Lung (tissue), 12 donors: ENCODE data around the gene DGKD. TPM values are rescaled to one million over a fixed set of nuclear protein-coding genes. Genes with fewer than 3 reads are reported as not detected.

Source experiments
- ATAC-seq: fragments of 200-7000 bp; cut with Tn5 transposase; one replicate; pipeline ENCODE4 v1.9.1; 2020; ENCODE audit warnings: moderate number of reproducible peaks; ENCODE audit not compliant: insufficient read depth, low FRiP score
- DNase-seq, 3 donors: peaks; one replicate each; pipeline ENCODE4 v3.0.0-alpha.2; 2013 to 2017
- H3K27ac ChIP-seq, 2 donors: one replicate each; pipeline ENCODE4 v1.5.1; 2013; ENCODE audit warnings: mild to moderate bottlenecking in 2 of 2, moderate library complexity in 2 of 2, control low read depth in 1 of 2, inconsistent platforms in 1 of 2, low read depth in 1 of 2, low read length in 1 of 2
- H3K27me3 ChIP-seq, 3 donors: one replicate each; pipeline ENCODE4 v1.5.1; 2013; ENCODE audit warnings: low read length in 2 of 3; ENCODE audit not compliant: control insufficient read depth in 3 of 3, insufficient read depth in 3 of 3
- H3K36me3 ChIP-seq, 4 donors: one replicate each; pipeline ENCODE4 v1.5.1; 2013; ENCODE audit warnings: low read length in 4 of 4, mild to moderate bottlenecking in 1 of 4, moderate library complexity in 1 of 4; ENCODE audit not compliant: control insufficient read depth in 4 of 4, insufficient read depth in 4 of 4
- H3K4me1 ChIP-seq, 5 donors: one replicate each; pipeline ENCODE4 v1.5.1; 2013; ENCODE audit warnings: low read length in 5 of 5, mild to moderate bottlenecking in 2 of 5, moderate library complexity in 1 of 5; ENCODE audit not compliant: control insufficient read depth in 5 of 5, insufficient read depth in 5 of 5
- H3K4me3 ChIP-seq: one replicate; pipeline ENCODE4 v1.5.1; 2013; ENCODE audit warnings: mild to moderate bottlenecking, control low read depth, moderate library complexity
- H3K9ac ChIP-seq, 2 donors: one replicate each; pipeline ENCODE4 v1.5.1; 2013; ENCODE audit warnings: low read length in 2 of 2, control low read depth in 1 of 2; ENCODE audit not compliant: insufficient read depth in 1 of 2
- H3K9me3 ChIP-seq, 4 donors: one replicate each; pipeline ENCODE4 v1.5.1; 2013; ENCODE audit warnings: low read length in 3 of 4, mild to moderate bottlenecking in 1 of 4, moderate library complexity in 1 of 4; ENCODE audit not compliant: control insufficient read depth in 4 of 4, insufficient read depth in 3 of 4
- CTCF ChIP-seq: IDR thresholded peaks from 2 replicates; pipeline ENCODE4 v1.5.1; 2012; ENCODE audit warnings: mild to moderate bottlenecking; ENCODE audit errors: control extremely low read depth, extremely low read depth
- WGBS, 2 donors: extraction: QIAGEN DNeasy Blood & Tissue Kit; methylation state at CpG; one replicate each; pipeline ENCODE4 v1.1.7; 2013; 5-methylcytosine and 5-hydroxymethylcytosine counted together
- polyA plus RNA-seq, 2 donors: library from polyadenylated mRNA; stranded (reverse); fragments of 200-250 nt; gene quantifications; one replicate each; pipeline ENCODE4 v1.2.1, GENCODE V29; 2013
- total RNA-seq, 2 donors: library from RNA; depleted of rRNA in 1 of 2; stranded (reverse); fragments of >200 nt in 1 of 2; gene quantifications; one replicate each; pipeline ENCODE4 v1.2.1, GENCODE V29; 2014 to 2021
- donor health status: control.
- donor health status: control.
- donor health status: Bipolar disorder and iron deficiency.
- donor health status: healthy.
- donor health status: DM: yes; HTN: yes; CAD: no.

Gene DGKD
- total and polyA plus RNA-seq, 4 donors, result 30.3 to 77.4 (median 44.0) TPM

- WGBS, 2 donors, result 94 to 96% methylated on average over 7 of the region's 7 CpGs
Measured at GRCh38 chr2:233490831-233491230, 136.5 kb downstream of the DGKD start.

GRCh38 chr2:233491326-233491725, 137.0 kb downstream of the DGKD start:
- Histone ChIP-seq H3K9me3 (no peaks in the 10 kb centered on the region), H3K4me3 (no peak overlapping the region), H3K27ac (no peak overlapping the region), H3K36me3 (peaks cover 8 to 32% (median 19%) of the 10 kb centered on the region in 4 donors), H3K9ac (no peak overlapping the region), H3K4me1 (peaks cover 0 to 7% (median 0%) of the 10 kb centered on the region in 5 donors), H3K27me3 (no peaks in the 10 kb centered on the region)
- no peak for TF ChIP-seq CTCF
- 57 to 80% methylated on average over 3 of the region's 3 CpGs for WGBS, 2 donors
- no peak for ATAC-seq
- DNase-seq, result no peak

More at GRCh38 chr2:233490831-233491230, 136.5 kb downstream of the DGKD start:
- Histone ChIP-seq H3K4me3 (no peak overlapping the region), H3K9me3 (no peaks in the 10 kb centered on the region), H3K4me1 (peaks cover 0 to 10% (median 0%) of the 10 kb centered on the region in 5 donors), H3K27ac (no peak overlapping the region), H3K36me3 (peaks cover 8 to 32% (median 17%) of the 10 kb centered on the region in 4 donors), H3K9ac (no peak overlapping the region), H3K27me3 (no peaks in the 10 kb centered on the region)
- TF ChIP-seq CTCF, result no peak
- no peak for ATAC-seq
- DNase-seq, result no peak

- H3K9me3 ChIP-seq, result no peaks in the 10 kb centered on the region
- ATAC-seq (no peak), DNase-seq (no peak)
- no peak overlapping the region for H3K27ac ChIP-seq
- H3K9ac ChIP-seq, result no peak overlapping the region
- TF ChIP-seq CTCF, result no peak
- peaks cover 0 to 2% (median 0%) of the 10 kb centered on the region in 5 donors for H3K4me1 ChIP-seq
- H3K27me3 ChIP-seq, result no peaks in the 10 kb centered on the region
- H3K4me3 ChIP-seq, result no peak overlapping the region
- 83 to 85% methylated on average over 4 of the region's 4 CpGs for WGBS, 2 donors
- peaks cover 6 to 32% (median 19%) of the 10 kb centered on the region in 4 donors for H3K36me3 ChIP-seq
Measured at GRCh38 chr2:233492078-233492477, 137.8 kb downstream of the DGKD start.

- H3K9me3 ChIP-seq, result no peaks in the 10 kb centered on the region
- peaks cover 7 to 32% (median 19%) of the 10 kb centered on the region in 4 donors for H3K36me3 ChIP-seq
- H3K9ac ChIP-seq, result no peak overlapping the region
Measured at GRCh38 chr2:233492751-233493150, 138.5 kb downstream of the DGKD start.

More at GRCh38 chr2:233492751-233493150, 138.5 kb downstream of the DGKD start:
- ATAC-seq, result no peak
- Histone ChIP-seq H3K27me3 (no peaks in the 10 kb centered on the region), H3K4me1 (peaks cover 0 to 2% (median 0%) of the 10 kb centered on the region in 5 donors), H3K27ac (no peak overlapping the region), H3K4me3 (no peak overlapping the region)
- no peak for TF ChIP-seq CTCF
- no peak for DNase-seq
- 96 to 98% methylated on average over 4 of the region's 4 CpGs for WGBS, 2 donors
